CD4-positive, alpha-beta memory T cell (primary cell): ENCODE measurements around the gene INHBE. TPM values are rescaled to one million over a fixed set of nuclear protein-coding genes. Genes with fewer than 3 reads are reported as not detected.

Experiments
- CTCF ChIA-PET: fragments of 350-600 bp; sonication (Branson Sonifier 250); formaldehyde crosslinking; loops from one replicate; lab custom pipeline; 2021; ENCODE audit warnings: inconsistent platforms; ENCODE audit not compliant: partially characterized antibody; lab: Charles Lee
- POLR2A ChIA-PET: fragments of 350-600 bp; sonication (Branson Sonifier 250); formaldehyde crosslinking; loops from one replicate; lab custom pipeline; 2021; ENCODE audit not compliant: partially characterized antibody; lab: Charles Lee
- DNase-seq, 5 donors: peaks; one replicate each; pipeline versions ENCODE4 v3.0.0 to v3.0.0-alpha.2; 2020 to 2022; ENCODE audit warnings: mixed read lengths in 1 of 5
- H3K27ac ChIP-seq: one replicate; pipeline ENCODE4 v1.7.0; 2013; ENCODE audit warnings: low read depth, low read length
- H3K27me3 ChIP-seq: 2 replicates; pipeline ENCODE4 v1.7.0; 2013; ENCODE audit warnings: mild to moderate bottlenecking, low read length, moderate library complexity; ENCODE audit not compliant: insufficient read depth
- H3K36me3 ChIP-seq: 2 replicates; pipeline ENCODE4 v1.7.0; 2013; ENCODE audit warnings: mild to moderate bottlenecking, low read length, moderate library complexity; ENCODE audit not compliant: insufficient read depth
- H3K4me1 ChIP-seq: 2 replicates; pipeline ENCODE4 v1.7.0; 2013; ENCODE audit warnings: mild to moderate bottlenecking, low read length, moderate library complexity; ENCODE audit not compliant: insufficient read depth
- H3K4me3 ChIP-seq, 2 donors: one replicate each; pipeline ENCODE4 v1.7.0; 2013; ENCODE audit warnings: low read length in 2 of 2, mild to moderate bottlenecking in 1 of 2
- H3K9me3 ChIP-seq, 2 donors: one replicate each; pipeline ENCODE4 v1.7.0; 2013; ENCODE audit warnings: low read length in 2 of 2, control low read depth in 1 of 2; ENCODE audit not compliant: control insufficient read depth in 1 of 2
- H3K27ac Mint-ChIP-seq, 7 donors: one replicate each; pipeline ENCODE4 v1.8.0; 2020 to 2021; ENCODE audit warnings: mixed read lengths in 7 of 7, mild to moderate bottlenecking in 6 of 7, inconsistent platforms in 3 of 7, moderate library complexity in 3 of 7
- H3K27me3 Mint-ChIP-seq, 2 donors: one replicate each; pipeline ENCODE4 v1.8.0; 2020 to 2021; ENCODE audit warnings: mixed read lengths in 2 of 2
- H3K36me3 Mint-ChIP-seq, 2 donors: one replicate each; pipeline ENCODE4 v1.8.0; 2020 to 2021; ENCODE audit warnings: mixed read lengths in 2 of 2, inconsistent platforms in 1 of 2, mild to moderate bottlenecking in 1 of 2
- H3K4me1 Mint-ChIP-seq, 4 donors: one replicate each; pipeline ENCODE4 v1.8.0; 2020 to 2021; ENCODE audit warnings: mixed read lengths in 4 of 4, mild to moderate bottlenecking in 1 of 4
- H3K4me3 Mint-ChIP-seq, 8 donors: one replicate each; pipeline ENCODE4 v1.8.0; 2020 to 2021; ENCODE audit warnings: mixed read lengths in 8 of 8, mild to moderate bottlenecking in 7 of 8, moderate library complexity in 6 of 8, inconsistent platforms in 3 of 8
- H3K9me3 Mint-ChIP-seq, 8 donors: one replicate each; pipeline ENCODE4 v1.8.0; 2020 to 2021; ENCODE audit warnings: mixed read lengths in 8 of 8, mild to moderate bottlenecking in 5 of 8, inconsistent platforms in 3 of 8, moderate library complexity in 1 of 8
- intact Hi-C: fragments of 100-400 bp; cut with micrococcal nuclease; formaldehyde crosslinking; loops from one replicate; pipeline ENCODE4 v1.15.1; 2023
- polyA plus RNA-seq, 2 donors: library from polyadenylated mRNA; unstranded; fragments of 300-500 nt; fragmentation: Illumina TruSeq; gene quantifications; one replicate each; pipeline ENCODE4 v1.2.3, GENCODE V29; 2021
- total RNA-seq, 2 experiments: library from RNA; stranded (reverse); gene quantifications; one replicate each; pipeline ENCODE4 v1.2.3, GENCODE V29; 2021

Gene INHBE
- total and polyA plus RNA-seq, 4 experiments from 2014 or later = not detected

GRCh38 chr12:57476162-57476992 is 21.3 kb downstream of the INHBE start:
- intact Hi-C loops = loop anchor here (2.0 to 5.0 kb wide), 2 partner anchors 70 to 266 kb away; partner anchors contain the start of gene DCTN2
- Histone ChIP-seq H3K4me3 (peak overlapping the region; percentile 91 to 97), H3K9me3 (no peaks in the 10 kb centered on the region), H3K27ac (peak overlapping the region; percentile 86), H3K36me3 (peaks cover 35% of the 10 kb centered on the region), H3K4me1 (peaks cover 81% of the 10 kb centered on the region), H3K27me3 (no peaks in the 10 kb centered on the region)
- ChIA-PET CTCF (interaction anchor here (0.8 to 10.7 kb wide), 14 partner anchors 10 to 144 kb away, joined by 3 to 204 read pairs (median 3); partner anchors contain the start of genes DCTN2, GLI1, INHBE and MARS1), POLR2A (interaction anchor here (1.1 to 10.2 kb wide), 12 partner anchors 7 to 268 kb away, joined by 3 to 225 read pairs (median 8); partner anchors contain the start of genes DCTN2, DDIT3, GLI1 and MARS1)
- peak; percentile 65 to 80 (median 71) for DNase-seq
- Mint-ChIP-seq H3K4me1 (peaks cover 51 to 89% (median 69%) of the 10 kb centered on the region in 4 donors), H3K36me3 (peaks cover 42 to 58% of the 10 kb centered on the region in 2 donors), H3K27me3 (no peaks in the 10 kb centered on the region), H3K9me3 (peaks cover 0 to 3% (median 0%) of the 10 kb centered on the region in 8 donors), H3K27ac (peak overlapping the region; percentile 98 to 100 (median 99)), H3K4me3 (peak overlapping the region; percentile 89 to 99 (median 98))

GRCh38 chr12:57476993-57477709 is 22.0 kb downstream of the INHBE start:
- Histone ChIP-seq H3K4me1 (peaks cover 78% of the 10 kb centered on the region), H3K4me3 (peak overlapping the region; percentile 91 to 97), H3K36me3 (peaks cover 27% of the 10 kb centered on the region), H3K27ac (peak overlapping the region; percentile 86), H3K9me3 (no peaks in the 10 kb centered on the region), H3K27me3 (no peaks in the 10 kb centered on the region)
- Mint-ChIP-seq H3K4me1 (peaks cover 53 to 90% (median 71%) of the 10 kb centered on the region in 4 donors), H3K9me3 (peaks cover 0 to 3% (median 0%) of the 10 kb centered on the region in 8 donors), H3K36me3 (peaks cover 38 to 51% of the 10 kb centered on the region in 2 donors), H3K4me3 (peak overlapping the region; percentile 89 to 99 (median 98)), H3K27me3 (no peaks in the 10 kb centered on the region), H3K27ac (peak overlapping the region; percentile 98 to 100 (median 99))
- CTCF ChIA-PET = interaction anchor here (0.6 to 10.7 kb wide), 17 partner anchors 9 to 365 kb away, joined by 3 to 204 read pairs (median 3); partner anchors contain the start of genes DCTN2, DDIT3, GLI1 and INHBE
- POLR2A ChIA-PET = interaction anchor here (1.1 to 10.2 kb wide), 14 partner anchors 7 to 267 kb away, joined by 3 to 225 read pairs (median 6); partner anchors contain the start of genes DCTN2, DDIT3, GLI1 and MARS1
- intact Hi-C loops = loop anchor here (2.0 to 5.0 kb wide), 2 partner anchors 70 to 265 kb away; partner anchors contain the start of gene DCTN2
- DNase-seq = peak; percentile 40 to 44 (median 44)

GRCh38 chr12:57477710-57478681 is 22.9 kb downstream of the INHBE start:
- Mint-ChIP-seq H3K4me3 (peak overlapping the region; percentile 89 to 99 (median 98)), H3K4me1 (peaks cover 49 to 82% (median 66%) of the 10 kb centered on the region in 4 donors), H3K27ac (peak overlapping the region; percentile 98 to 100 (median 99)), H3K9me3 (peaks cover 0 to 3% (median 0%) of the 10 kb centered on the region in 8 donors), H3K36me3 (peaks cover 30 to 42% of the 10 kb centered on the region in 2 donors), H3K27me3 (no peaks in the 10 kb centered on the region)
- intact Hi-C loops = loop anchor here (1.0 to 5.0 kb wide), 3 partner anchors 16 to 264 kb away; partner anchors contain the start of gene DCTN2
- Histone ChIP-seq H3K27me3 (no peaks in the 10 kb centered on the region), H3K4me3 (peak overlapping the region; percentile 91 to 97), H3K9me3 (no peaks in the 10 kb centered on the region), H3K4me1 (peaks cover 70% of the 10 kb centered on the region), H3K27ac (peak overlapping the region; percentile 86), H3K36me3 (peaks cover 19% of the 10 kb centered on the region)
- DNase-seq = peak; percentile 58 to 89 (median 64)
- POLR2A ChIA-PET = interaction anchor here (0.7 to 10.2 kb wide), 20 partner anchors 8 to 266 kb away, joined by 3 to 225 read pairs (median 6); partner anchors contain the start of genes DCTN2, DDIT3, GLI1 and MARS1
- CTCF ChIA-PET = interaction anchor here (0.6 to 10.7 kb wide), 11 partner anchors 9 to 366 kb away, joined by 3 to 204 read pairs (median 3); partner anchors contain the start of genes DCTN2, DDIT3, GLI1 and INHBE

GRCh38 chr12:57479043-57479375 is 23.9 kb downstream of the INHBE start:
- Mint-ChIP-seq H3K27me3 (no peaks in the 10 kb centered on the region), H3K36me3 (peaks cover 21 to 34% of the 10 kb centered on the region in 2 donors), H3K27ac (peak overlapping the region; percentile 98 to 100 (median 99)), H3K4me3 (peak overlapping the region; percentile 89 to 99 (median 98)), H3K4me1 (peaks cover 49 to 78% (median 63%) of the 10 kb centered on the region in 4 donors), H3K9me3 (peaks cover 0 to 3% (median 0%) of the 10 kb centered on the region in 8 donors)
- Histone ChIP-seq H3K36me3 (peaks cover 12% of the 10 kb centered on the region), H3K4me3 (peak overlapping the region; percentile 91 to 97), H3K27ac (peak overlapping the region; percentile 86), H3K27me3 (no peaks in the 10 kb centered on the region), H3K9me3 (no peaks in the 10 kb centered on the region), H3K4me1 (peaks cover 62% of the 10 kb centered on the region)
- ChIA-PET POLR2A (interaction anchor here (0.7 to 10.2 kb wide), 13 partner anchors 9 to 400 kb away, joined by 3 to 225 read pairs (median 8); partner anchors contain the start of genes DCTN2, DDIT3, GLI1 and MARS1), CTCF (interaction anchor here (0.7 to 10.7 kb wide), 2 partner anchors 17 to 48 kb away, joined by 4 to 204 read pairs; partner anchors contain the start of gene GLI1)
- DNase-seq = no peak
- intact Hi-C loops = loop anchor here (1.0 to 5.0 kb wide), 3 partner anchors 8 to 263 kb away; partner anchors contain the start of gene DDIT3

GRCh38 chr12:57479376-57480115 is 24.4 kb downstream of the INHBE start, which contains the start of gene ARHGAP9:
ARHGAP9 (minus strand) TSS chr12:57479866; CDS start chr12:57479406, 460 bp downstream.
- intact Hi-C loops = loop anchor here (1.0 to 5.0 kb wide), 3 partner anchors 8 to 263 kb away; partner anchors contain the start of gene DDIT3
- H3K4me1 Mint-ChIP-seq = peaks cover 44 to 73% (median 57%) of the 10 kb centered on the region in 4 donors

More at GRCh38 chr12:57479376-57480115, 24.4 kb downstream of the INHBE start, which contains the start of gene ARHGAP9:
- Histone ChIP-seq H3K9me3 (no peaks in the 10 kb centered on the region), H3K4me3 (peak within 1 kb of the TSS; percentile 91 to 97), H3K36me3 (peaks cover 6% of the 10 kb centered on the region), H3K4me1 (peaks cover 56% of the 10 kb centered on the region), H3K27ac (peak within 1 kb of the TSS; percentile 86), H3K27me3 (no peaks in the 10 kb centered on the region)
- Mint-ChIP-seq H3K36me3 (peaks cover 16 to 29% of the 10 kb centered on the region in 2 donors), H3K27ac (peak within 1 kb of the TSS; percentile 98 to 100 (median 99)), H3K4me3 (peak within 1 kb of the TSS; percentile 89 to 99 (median 98)), H3K9me3 (peaks cover 0 to 3% (median 0%) of the 10 kb centered on the region in 8 donors), H3K27me3 (no peaks in the 10 kb centered on the region)
- CTCF ChIA-PET = interaction anchor here (0.6 to 10.7 kb wide), 5 partner anchors 11 to 47 kb away, joined by 3 to 204 read pairs (median 4); partner anchors contain the start of genes GLI1 and INHBE
- POLR2A ChIA-PET = interaction anchor here (0.6 to 10.2 kb wide), 22 partner anchors 9 to 401 kb away, joined by 3 to 225 read pairs (median 5); partner anchors contain the start of genes DCTN2, DDIT3, GLI1 and MARS1
- DNase-seq = peak; percentile 83 to 90 (median 86)
